GM23338 (cell line): ENCODE measurements around the gene C3orf80. TPM values are rescaled to one million over a fixed set of nuclear protein-coding genes. Genes with fewer than 3 reads are reported as not detected.

Experiments
- ATAC-seq: fragments of 200-7000 bp; cut with Tn5 transposase; 3 replicates; pipeline ENCODE4 v1.9.1; 2020
- DNase-seq: peaks from one replicate; pipeline ENCODE4 v3.0.0-alpha.2; 2015; ENCODE audit warnings: low spot score
- H2AFZ ChIP-seq: fragments of 200-600 bp; sonication (generic); 2 replicates; pipeline ENCODE4 v1.8.0; 2016; ENCODE audit warnings: antibody characterized with exemption, mild to moderate bottlenecking, moderate library complexity
- H3F3A ChIP-seq: fragments of 200-600 bp; sonication (generic); replicated peaks from 2 replicates; pipeline ENCODE4 v1.8.0; 2017; ENCODE audit warnings: antibody characterized with exemption, mixed run types, low read depth
- H3K27ac ChIP-seq: fragments of 200-600 bp; sonication (generic); 2 replicates; pipeline ENCODE4 v1.6.1; 2016; ENCODE audit warnings: low read depth
- H3K27me3 ChIP-seq: fragments of 200-600 bp; sonication (generic); 2 replicates; pipeline ENCODE4 v1.8.0; 2016; ENCODE audit warnings: mild to moderate bottlenecking, mixed run types, moderate library complexity; ENCODE audit not compliant: insufficient read depth
- H3K36me3 ChIP-seq: fragments of 200-600 bp; sonication (generic); 2 replicates; pipeline ENCODE4 v1.8.0; 2016; ENCODE audit warnings: mild to moderate bottlenecking; ENCODE audit not compliant: insufficient read depth
- H3K4me1 ChIP-seq: fragments of 200-600 bp; sonication (generic); 2 replicates; pipeline ENCODE4 v1.8.0; 2016; ENCODE audit warnings: mild to moderate bottlenecking, moderate library complexity; ENCODE audit not compliant: insufficient read depth
- H3K4me2 ChIP-seq: fragments of 200-600 bp; sonication (generic); 2 replicates; pipeline ENCODE4 v1.7.1; 2017; ENCODE audit warnings: mixed run types
- H3K4me3 ChIP-seq: fragments of 200-600 bp; sonication (generic); 2 replicates; pipeline ENCODE4 v1.6.1; 2016; ENCODE audit warnings: mixed run types
- H3K79me2 ChIP-seq: fragments of 200-600 bp; sonication (generic); replicated peaks from 2 replicates; pipeline ENCODE4 v1.8.0; 2017; ENCODE audit warnings: mild to moderate bottlenecking; ENCODE audit not compliant: insufficient read depth
- H3K9me2 ChIP-seq: fragments of 200-600 bp; sonication (generic); 2 replicates; pipeline ENCODE4 v1.8.0; 2017; ENCODE audit not compliant: insufficient read depth
- H4K20me1 ChIP-seq: fragments of 200-600 bp; sonication (generic); replicated peaks from 2 replicates; pipeline ENCODE4 v1.8.0; 2017; ENCODE audit warnings: mild to moderate bottlenecking; ENCODE audit not compliant: insufficient read depth
- H3K27ac Mint-ChIP-seq: 2 replicates; pipeline ENCODE4 v1.8.0; 2020; ENCODE audit warnings: inconsistent platforms, mild to moderate bottlenecking, moderate library complexity, mixed read lengths
- H3K27me3 Mint-ChIP-seq: 3 replicates; pipeline ENCODE4 v1.8.0; 2022; ENCODE audit warnings: low read depth, mild to moderate bottlenecking, moderate library complexity, mixed read lengths, inconsistent platforms; ENCODE audit not compliant: insufficient read depth, poor library complexity
- H3K36me3 Mint-ChIP-seq: 3 replicates; pipeline ENCODE4 v1.8.0; 2021; ENCODE audit warnings: low read depth, mild to moderate bottlenecking, inconsistent platforms, moderate library complexity, mixed read lengths
- H3K4me1 Mint-ChIP-seq: 3 replicates; pipeline ENCODE4 v1.8.0; 2020; ENCODE audit warnings: mild to moderate bottlenecking, inconsistent platforms, mixed read lengths
- H3K4me3 Mint-ChIP-seq: 3 replicates; pipeline ENCODE4 v1.8.0; 2021; ENCODE audit warnings: moderate library complexity, mild to moderate bottlenecking, inconsistent platforms, mixed read lengths
- H3K9me3 Mint-ChIP-seq: 3 replicates; pipeline ENCODE4 v1.8.0; 2020; ENCODE audit warnings: moderate library complexity, mild to moderate bottlenecking, inconsistent platforms, mixed read lengths
- CREB1 ChIP-seq: fragments of 250-450 bp; sonication (Bioruptor Pico); IDR thresholded peaks from 2 replicates; pipeline ENCODE4 v1.5.0; 2020; ENCODE audit warnings: low read depth, mild to moderate bottlenecking, moderate library complexity
- EZH2phosphoT487 ChIP-seq: fragments of 200-600 bp; sonication (generic); IDR thresholded peaks from one replicate; pipeline ENCODE4 v1.8.1; 2018; ENCODE audit warnings: antibody characterized with exemption; ENCODE audit not compliant: unreplicated experiment
- JUNB ChIP-seq: IDR thresholded peaks from one replicate; pipeline ENCODE4 v1.6.1; 2016; ENCODE audit warnings: antibody characterized with exemption; ENCODE audit not compliant: unreplicated experiment
- POLR2AphosphoS5 ChIP-seq: IDR thresholded peaks from 2 replicates; pipeline ENCODE4 v1.6.1; 2016; ENCODE audit warnings: antibody characterized with exemption, low read depth
- STAT1 ChIP-seq: IDR thresholded peaks from one replicate; pipeline ENCODE4 v1.6.1; 2016; ENCODE audit warnings: antibody characterized with exemption; ENCODE audit not compliant: unreplicated experiment
- ZNF331 ChIP-seq: fragments of 250-450 bp; sonication (Bioruptor Pico); IDR thresholded peaks from 2 replicates; pipeline ENCODE4 v1.5.0; 2020; ENCODE audit warnings: low read depth, mild to moderate bottlenecking, moderate library complexity
- polyA plus RNA-seq: library from polyadenylated mRNA; unstranded; fragments of >200 nt; fragmentation: Nextera tagmentation; extraction: Ambion mirVana; gene quantifications from 2 replicates; pipeline ENCODE4 v1.2.1, GENCODE V29; 2016
- total RNA-seq: library from RNA; depleted of rRNA; stranded (reverse); fragments of >200 nt; shearing (Covaris generic); gene quantifications from 2 replicates; pipeline ENCODE4 v1.2.3, GENCODE V29; 2014
- TF ChIP-seq, protein P1 (sequence below), 2 experiments: fragments of 200-600 bp in 1 of 2; sonication (generic) in 1 of 2; conservative IDR thresholded peaks; 2 replicates each; pipeline versions ENCODE4 v1.5.1 to v1.6.1; 2016 to 2017; ENCODE audit warnings: antibody characterized with exemption in 2 of 2, low read depth in 2 of 2, mild to moderate bottlenecking in 2 of 2, moderate library complexity in 1 of 2
- TF ChIP-seq, protein P2 (sequence below): IDR thresholded peaks from 2 replicates; pipeline ENCODE4 v1.6.1; 2016; ENCODE audit warnings: antibody characterized with exemption
- TF ChIP-seq, protein P3 (sequence below): IDR thresholded peaks from one replicate; pipeline ENCODE4 v1.6.1; 2018; ENCODE audit warnings: antibody characterized with exemption; ENCODE audit not compliant: unreplicated experiment

Gene C3orf80
- total and polyA plus RNA-seq, 2 experiments from 2014 or later, result 0.57 to 3.0 TPM

DNA sequence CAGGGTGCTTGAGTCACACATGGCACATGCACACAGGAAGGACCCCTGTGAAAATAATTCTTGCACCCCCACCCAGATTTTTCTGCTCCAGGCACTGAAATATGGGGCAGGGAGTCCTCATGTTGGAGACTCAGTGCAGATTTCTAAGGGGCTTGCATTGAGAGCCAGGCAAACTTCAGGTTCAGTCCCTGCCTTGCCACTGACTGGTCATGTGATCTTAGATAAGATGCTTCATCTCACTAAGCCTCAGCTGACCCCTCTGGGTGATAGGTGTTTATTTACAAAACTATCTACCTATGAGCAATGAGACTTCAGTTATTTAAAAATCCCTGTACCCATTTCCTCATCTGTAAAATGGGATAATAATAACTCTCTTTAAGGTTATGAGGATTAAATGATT lies 30.1 kb upstream of the C3orf80 start:
- H3K4me2 ChIP-seq, result no peak overlapping the region
- Mint-ChIP-seq H3K4me1 (no peaks in the 10 kb centered on the region), H3K27ac (no peak overlapping the region), H3K36me3 (no peaks in the 10 kb centered on the region), H3K4me3 (no peak overlapping the region), H3K27me3 (peaks cover 3% of the 10 kb centered on the region), H3K9me3 (peaks cover 2% of the 10 kb centered on the region; the same call in 1 of the 3 replicates)
- no peaks in the 10 kb centered on the region for H3K27me3 ChIP-seq
- H4K20me1 ChIP-seq, result no peaks in the 10 kb centered on the region
- no peaks in the 10 kb centered on the region for H3K79me2 ChIP-seq
- TF ChIP-seq, protein P1, sequence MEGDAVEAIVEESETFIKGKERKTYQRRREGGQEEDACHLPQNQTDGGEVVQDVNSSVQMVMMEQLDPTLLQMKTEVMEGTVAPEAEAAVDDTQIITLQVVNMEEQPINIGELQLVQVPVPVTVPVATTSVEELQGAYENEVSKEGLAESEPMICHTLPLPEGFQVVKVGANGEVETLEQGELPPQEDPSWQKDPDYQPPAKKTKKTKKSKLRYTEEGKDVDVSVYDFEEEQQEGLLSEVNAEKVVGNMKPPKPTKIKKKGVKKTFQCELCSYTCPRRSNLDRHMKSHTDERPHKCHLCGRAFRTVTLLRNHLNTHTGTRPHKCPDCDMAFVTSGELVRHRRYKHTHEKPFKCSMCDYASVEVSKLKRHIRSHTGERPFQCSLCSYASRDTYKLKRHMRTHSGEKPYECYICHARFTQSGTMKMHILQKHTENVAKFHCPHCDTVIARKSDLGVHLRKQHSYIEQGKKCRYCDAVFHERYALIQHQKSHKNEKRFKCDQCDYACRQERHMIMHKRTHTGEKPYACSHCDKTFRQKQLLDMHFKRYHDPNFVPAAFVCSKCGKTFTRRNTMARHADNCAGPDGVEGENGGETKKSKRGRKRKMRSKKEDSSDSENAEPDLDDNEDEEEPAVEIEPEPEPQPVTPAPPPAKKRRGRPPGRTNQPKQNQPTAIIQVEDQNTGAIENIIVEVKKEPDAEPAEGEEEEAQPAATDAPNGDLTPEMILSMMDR (conservative IDR thresholded peaks at IDR 0.05; ENCODE audit: low read depth in 2 of 2), result no peak
- TF ChIP-seq POLR2AphosphoS5, result no peak
- TF ChIP-seq STAT1, result no peak
- no peak for TF ChIP-seq CREB1
- no peak for TF ChIP-seq EZH2phosphoT487
- TF ChIP-seq JUNB, result no peak
- no peak overlapping the region for H3K27ac ChIP-seq
- DNase-seq (no peak), ATAC-seq (no peak)
- H3F3A ChIP-seq, result no peaks in the 10 kb centered on the region
- H2AFZ ChIP-seq, result no peak overlapping the region
- 0 out of 2 replicates have a peak, but pooled peaks cover 2% of the 10 kb centered on the region for H3K9me2 ChIP-seq
- H3K4me3 ChIP-seq, result no peak overlapping the region
- no peaks in the 10 kb centered on the region for H3K36me3 ChIP-seq
- H3K4me1 ChIP-seq, result no peaks in the 10 kb centered on the region

DNA sequence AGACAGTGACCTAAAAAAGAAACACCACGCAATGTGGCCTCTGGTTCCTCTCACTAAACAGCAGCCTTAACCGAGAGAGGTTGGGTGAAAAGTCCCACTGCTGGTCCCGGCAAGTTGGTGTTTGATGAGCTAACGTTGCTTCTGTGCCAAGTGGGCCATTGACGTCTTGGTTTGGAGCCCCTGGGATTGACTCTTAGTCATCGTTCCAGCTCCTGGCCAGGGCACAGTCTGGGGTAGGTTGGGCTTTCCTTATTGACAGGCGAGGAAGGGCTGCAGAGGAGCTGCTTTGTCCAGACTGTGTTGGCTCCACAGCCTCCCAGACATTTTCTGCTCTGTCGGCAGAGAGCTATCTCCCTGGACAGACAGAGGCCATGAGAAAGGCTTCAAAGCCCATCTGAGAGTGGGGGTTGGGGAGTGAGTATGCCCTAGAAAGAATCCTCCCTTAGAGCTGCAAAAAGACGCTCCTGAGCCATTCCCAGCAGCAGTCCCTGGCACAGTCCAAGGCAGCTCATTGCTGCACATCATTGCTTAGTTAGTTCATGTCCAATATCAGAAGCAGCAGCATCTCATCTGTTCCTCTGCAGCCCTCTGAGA lies 28.6 kb upstream of the C3orf80 start:
- Histone ChIP-seq H3K36me3 (no peaks in the 10 kb centered on the region), H3K9me2 (no peaks in the 10 kb centered on the region), H3K27ac (no peak overlapping the region), H4K20me1 (no peaks in the 10 kb centered on the region), H2AFZ (peak overlapping the region; percentile 56; the same call in 1 of the 2 replicates), H3K4me3 (no peak overlapping the region), H3K27me3 (no peaks in the 10 kb centered on the region), H3K4me2 (no peak overlapping the region), H3K4me1 (no peaks in the 10 kb centered on the region), H3F3A (no peaks in the 10 kb centered on the region), H3K79me2 (no peaks in the 10 kb centered on the region)
- no peak overlapping the region for H3K27ac Mint-ChIP-seq
- no peak for DNase-seq
- no peak overlapping the region for H3K4me3 Mint-ChIP-seq
- H3K27me3 Mint-ChIP-seq, result peaks cover 3% of the 10 kb centered on the region
- ATAC-seq, result no peak
- peaks cover 2% of the 10 kb centered on the region; the same call in 1 of the 3 replicates for H3K9me3 Mint-ChIP-seq
- H3K4me1 Mint-ChIP-seq, result no peaks in the 10 kb centered on the region
- no peaks in the 10 kb centered on the region for H3K36me3 Mint-ChIP-seq
- no peak for TF ChIP-seq JUNB
- TF ChIP-seq, protein P2, sequence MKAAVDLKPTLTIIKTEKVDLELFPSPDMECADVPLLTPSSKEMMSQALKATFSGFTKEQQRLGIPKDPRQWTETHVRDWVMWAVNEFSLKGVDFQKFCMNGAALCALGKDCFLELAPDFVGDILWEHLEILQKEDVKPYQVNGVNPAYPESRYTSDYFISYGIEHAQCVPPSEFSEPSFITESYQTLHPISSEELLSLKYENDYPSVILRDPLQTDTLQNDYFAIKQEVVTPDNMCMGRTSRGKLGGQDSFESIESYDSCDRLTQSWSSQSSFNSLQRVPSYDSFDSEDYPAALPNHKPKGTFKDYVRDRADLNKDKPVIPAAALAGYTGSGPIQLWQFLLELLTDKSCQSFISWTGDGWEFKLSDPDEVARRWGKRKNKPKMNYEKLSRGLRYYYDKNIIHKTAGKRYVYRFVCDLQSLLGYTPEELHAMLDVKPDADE, result no peak
- no peak for TF ChIP-seq POLR2AphosphoS5
- TF ChIP-seq ZNF331, result no peak
- TF ChIP-seq, protein P1 (conservative IDR thresholded peaks at IDR 0.05; ENCODE audit: low read depth in 2 of 2), result no peak
- no peak for TF ChIP-seq EZH2phosphoT487
- no peak for TF ChIP-seq CREB1
- TF ChIP-seq, protein P3, sequence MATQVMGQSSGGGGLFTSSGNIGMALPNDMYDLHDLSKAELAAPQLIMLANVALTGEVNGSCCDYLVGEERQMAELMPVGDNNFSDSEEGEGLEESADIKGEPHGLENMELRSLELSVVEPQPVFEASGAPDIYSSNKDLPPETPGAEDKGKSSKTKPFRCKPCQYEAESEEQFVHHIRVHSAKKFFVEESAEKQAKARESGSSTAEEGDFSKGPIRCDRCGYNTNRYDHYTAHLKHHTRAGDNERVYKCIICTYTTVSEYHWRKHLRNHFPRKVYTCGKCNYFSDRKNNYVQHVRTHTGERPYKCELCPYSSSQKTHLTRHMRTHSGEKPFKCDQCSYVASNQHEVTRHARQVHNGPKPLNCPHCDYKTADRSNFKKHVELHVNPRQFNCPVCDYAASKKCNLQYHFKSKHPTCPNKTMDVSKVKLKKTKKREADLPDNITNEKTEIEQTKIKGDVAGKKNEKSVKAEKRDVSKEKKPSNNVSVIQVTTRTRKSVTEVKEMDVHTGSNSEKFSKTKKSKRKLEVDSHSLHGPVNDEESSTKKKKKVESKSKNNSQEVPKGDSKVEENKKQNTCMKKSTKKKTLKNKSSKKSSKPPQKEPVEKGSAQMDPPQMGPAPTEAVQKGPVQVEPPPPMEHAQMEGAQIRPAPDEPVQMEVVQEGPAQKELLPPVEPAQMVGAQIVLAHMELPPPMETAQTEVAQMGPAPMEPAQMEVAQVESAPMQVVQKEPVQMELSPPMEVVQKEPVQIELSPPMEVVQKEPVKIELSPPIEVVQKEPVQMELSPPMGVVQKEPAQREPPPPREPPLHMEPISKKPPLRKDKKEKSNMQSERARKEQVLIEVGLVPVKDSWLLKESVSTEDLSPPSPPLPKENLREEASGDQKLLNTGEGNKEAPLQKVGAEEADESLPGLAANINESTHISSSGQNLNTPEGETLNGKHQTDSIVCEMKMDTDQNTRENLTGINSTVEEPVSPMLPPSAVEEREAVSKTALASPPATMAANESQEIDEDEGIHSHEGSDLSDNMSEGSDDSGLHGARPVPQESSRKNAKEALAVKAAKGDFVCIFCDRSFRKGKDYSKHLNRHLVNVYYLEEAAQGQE, result no peak
- TF ChIP-seq STAT1, result no peak
